Measurements from ENCODE around the gene CUX1.

DNA sequence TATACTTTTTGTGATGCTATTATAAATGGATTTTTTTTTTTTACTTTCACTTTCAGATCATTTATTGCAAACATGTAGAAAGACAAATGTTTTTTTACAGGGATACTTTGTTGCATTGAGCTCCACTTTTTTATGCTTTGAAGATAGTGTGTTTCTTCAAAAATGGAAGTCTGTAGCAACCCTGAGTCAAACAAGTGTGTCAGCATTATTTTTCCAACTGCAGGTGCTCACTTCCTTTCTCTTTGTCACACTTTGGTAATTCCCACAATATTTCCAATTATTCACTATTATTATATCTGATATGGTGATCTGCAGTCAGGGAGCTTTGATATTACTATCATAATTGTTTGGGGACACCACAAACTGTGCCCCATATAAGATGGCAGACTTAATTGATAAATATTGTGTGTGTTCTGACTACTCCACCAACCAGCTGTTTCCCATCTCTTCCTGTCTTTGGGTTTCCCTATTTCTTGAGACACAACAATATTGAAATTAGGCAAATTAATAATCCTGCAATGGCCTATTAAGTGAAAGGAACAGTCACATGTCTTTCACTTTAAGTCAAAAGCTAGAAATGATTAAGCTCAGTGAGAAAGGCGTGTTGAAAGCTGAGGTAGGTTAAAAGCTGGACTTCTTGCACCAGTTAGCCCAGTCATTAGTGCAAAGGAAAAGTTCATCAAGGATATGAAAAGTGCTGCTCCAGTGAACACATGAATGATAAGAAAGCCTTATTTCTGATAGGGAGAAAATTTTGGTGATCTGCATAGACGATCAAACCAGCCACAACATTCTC is 238.0 kb downstream of the CUX1 start:
- TF ChIP-seq, protein P1, sequence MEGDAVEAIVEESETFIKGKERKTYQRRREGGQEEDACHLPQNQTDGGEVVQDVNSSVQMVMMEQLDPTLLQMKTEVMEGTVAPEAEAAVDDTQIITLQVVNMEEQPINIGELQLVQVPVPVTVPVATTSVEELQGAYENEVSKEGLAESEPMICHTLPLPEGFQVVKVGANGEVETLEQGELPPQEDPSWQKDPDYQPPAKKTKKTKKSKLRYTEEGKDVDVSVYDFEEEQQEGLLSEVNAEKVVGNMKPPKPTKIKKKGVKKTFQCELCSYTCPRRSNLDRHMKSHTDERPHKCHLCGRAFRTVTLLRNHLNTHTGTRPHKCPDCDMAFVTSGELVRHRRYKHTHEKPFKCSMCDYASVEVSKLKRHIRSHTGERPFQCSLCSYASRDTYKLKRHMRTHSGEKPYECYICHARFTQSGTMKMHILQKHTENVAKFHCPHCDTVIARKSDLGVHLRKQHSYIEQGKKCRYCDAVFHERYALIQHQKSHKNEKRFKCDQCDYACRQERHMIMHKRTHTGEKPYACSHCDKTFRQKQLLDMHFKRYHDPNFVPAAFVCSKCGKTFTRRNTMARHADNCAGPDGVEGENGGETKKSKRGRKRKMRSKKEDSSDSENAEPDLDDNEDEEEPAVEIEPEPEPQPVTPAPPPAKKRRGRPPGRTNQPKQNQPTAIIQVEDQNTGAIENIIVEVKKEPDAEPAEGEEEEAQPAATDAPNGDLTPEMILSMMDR (conservative IDR thresholded peaks at IDR 0.05; ENCODE audit: low read depth, low read length): no peak
- TF ChIP-seq EZH2 (IDR thresholded peaks at IDR 0.05; ENCODE audit: low read length, unreplicated experiment) (no peak), EZH2phosphoT487 (IDR thresholded peaks at IDR 0.05; ENCODE audit: borderline replicate concordance, low read length) (no peak)
